H1 (cell line): Measurements from ENCODE around the gene HHAT. TPM values are rescaled to one million over a fixed set of nuclear protein-coding genes. Genes with fewer than 3 reads are reported as not detected.

Experiments
- CTCF ChIA-PET: fragments of 300-600 bp; sonication (Branson Sonifier 250); formaldehyde crosslinking; loops from one replicate; lab custom pipeline; 2021; ENCODE audit not compliant: partially characterized antibody; lab: Charles Lee
- POLR2A ChIA-PET: fragments of 300-600 bp; sonication (Branson Sonifier 250); formaldehyde crosslinking; loops from one replicate; lab custom pipeline; 2021; ENCODE audit warnings: inconsistent platforms; ENCODE audit not compliant: partially characterized antibody; lab: Charles Lee
- DNase-seq, 2 experiments: peaks; one replicate each; pipeline versions ENCODE4 v3.0.0 to v3.0.0-alpha.2; 2010 to 2022; ENCODE audit warnings: low spot score in 2 of 2, low read depth in 1 of 2, mixed read lengths in 1 of 2
- FAIRE-seq: peaks from 2 replicates; lab custom pipeline; 2011; peaks lifted over from hg19 to GRCh38; lab: Jason Lieb, UNC
- H2AFZ ChIP-seq: 2 replicates; pipeline ENCODE4 v1.8.1; 2012; ENCODE audit warnings: low read length, inconsistent platforms
- H2AK5ac ChIP-seq: 2 replicates; pipeline ENCODE4 v1.6.1; 2013; ENCODE audit warnings: low read depth, low read length
- H2BK120ac ChIP-seq: replicated peaks from 2 replicates; pipeline ENCODE3; 2013; ENCODE audit warnings: low read depth, low read length, inconsistent platforms
- H2BK12ac ChIP-seq: 2 replicates; pipeline ENCODE4 v1.6.1; 2013; ENCODE audit warnings: low read depth, low read length
- H2BK15ac ChIP-seq: 2 replicates; pipeline ENCODE4 v1.6.1; 2013; ENCODE audit warnings: low read length
- H2BK20ac ChIP-seq: 2 replicates; pipeline ENCODE4 v1.6.1; 2013; ENCODE audit warnings: low read length
- H2BK5ac ChIP-seq: 2 replicates; pipeline ENCODE4 v1.6.1; 2013; ENCODE audit warnings: low read depth, low read length
- H3K14ac ChIP-seq: 2 replicates; pipeline ENCODE4 v1.6.1; 2013; ENCODE audit warnings: inconsistent platforms; ENCODE audit not compliant: insufficient read length
- H3K18ac ChIP-seq: 2 replicates; pipeline ENCODE4 v1.6.1; 2013; ENCODE audit warnings: low read length; ENCODE audit errors: extremely low read depth
- H3K23ac ChIP-seq: 2 replicates; pipeline ENCODE4 v1.6.1; 2013; ENCODE audit warnings: inconsistent platforms; ENCODE audit not compliant: insufficient read length
- H3K23me2 ChIP-seq: 2 replicates; pipeline ENCODE4 v1.6.1; 2013; ENCODE audit warnings: low read depth, low read length
- H3K27ac ChIP-seq: 2 replicates; pipeline ENCODE4 v1.6.1; 2011; ENCODE audit warnings: low read depth, low read length, inconsistent platforms
- H3K27me3 ChIP-seq, 4 experiments: replicated peaks in 1 of 4; 1 replicate in 1 of 4; 2 replicates in 3 of 4; pipeline versions ENCODE4 v1.6.1 to v1.8.1; 2011 to 2013; ENCODE audit warnings: low read length in 3 of 4, mild to moderate bottlenecking in 3 of 4, inconsistent platforms in 2 of 4, mixed read lengths in 2 of 4, moderate library complexity in 1 of 4; ENCODE audit not compliant: control insufficient read depth in 3 of 4, insufficient read depth in 3 of 4; ENCODE audit errors: extremely low read depth in 1 of 4
- H3K36me3 ChIP-seq, 4 experiments: 2 replicates each; pipeline versions ENCODE4 v1.6.1 to v1.8.1; 2011 to 2013; ENCODE audit warnings: mild to moderate bottlenecking in 4 of 4, low read length in 3 of 4, moderate library complexity in 2 of 4, control low read depth in 1 of 4, inconsistent platforms in 1 of 4; ENCODE audit not compliant: insufficient read depth in 4 of 4, control insufficient read depth in 2 of 4
- H3K4ac ChIP-seq: replicated peaks from 2 replicates; pipeline ENCODE3; 2013; ENCODE audit warnings: low read length, low read depth, mixed read lengths, inconsistent platforms; ENCODE audit not compliant: insufficient read length
- H3K4me1 ChIP-seq, 4 experiments: replicated peaks in 1 of 4; 1 replicate in 1 of 4; 2 replicates in 3 of 4; pipeline versions ENCODE4 v1.6.1 to v1.8.1; 2011 to 2013; ENCODE audit warnings: low read length in 3 of 4, inconsistent platforms in 2 of 4, mixed read lengths in 1 of 4; ENCODE audit not compliant: insufficient read depth in 4 of 4, control insufficient read depth in 3 of 4
- H3K4me2 ChIP-seq, 2 experiments: 2 replicates each; pipeline versions ENCODE4 v1.6.1 to v1.8.1; 2011 to 2013; ENCODE audit warnings: low read depth in 2 of 2, low read length in 2 of 2, control low read depth in 1 of 2, inconsistent platforms in 1 of 2, mild to moderate bottlenecking in 1 of 2; ENCODE audit not compliant: insufficient read depth in 1 of 2
- H3K4me3 ChIP-seq, 4 experiments: fragments of 200-600, 300-600 bp in 1 of 4; sonication (generic), shearing (Covaris generic), sonication (Bioruptor Twin) in 1 of 4; 2 replicates each; pipeline versions ENCODE4 v1.5.1 to v1.8.1; 2011 to 2016; ENCODE audit warnings: low read length in 4 of 4, low read depth in 3 of 4, control low read depth in 2 of 4, inconsistent platforms in 2 of 4, mild to moderate bottlenecking in 2 of 4, mixed read lengths in 1 of 4, moderate library complexity in 1 of 4; ENCODE audit not compliant: insufficient read depth in 2 of 4; ENCODE audit errors: extremely low read depth in 1 of 4
- H3K56ac ChIP-seq: replicated peaks from 2 replicates; pipeline ENCODE3; 2013; ENCODE audit warnings: low read depth, mild to moderate bottlenecking, mixed read lengths, low read length, inconsistent platforms; ENCODE audit not compliant: insufficient read length
- H3K79me1 ChIP-seq: 2 replicates; pipeline ENCODE4 v1.6.1; 2013; ENCODE audit warnings: low read depth, low read length, control low read depth
- H3K79me2 ChIP-seq, 2 experiments: 2 replicates each; pipeline versions ENCODE4 v1.6.1 to v1.8.1; 2012 to 2013; ENCODE audit warnings: low read length in 2 of 2, mild to moderate bottlenecking in 2 of 2, inconsistent platforms in 1 of 2; ENCODE audit not compliant: insufficient read depth in 2 of 2, control insufficient read depth in 1 of 2
- H3K9ac ChIP-seq, 4 experiments: replicated peaks in 1 of 4; 1 replicate in 1 of 4; 2 replicates in 3 of 4; pipeline versions ENCODE4 v1.6.1 to v1.8.1; 2011 to 2013; ENCODE audit warnings: low read depth in 3 of 4, low read length in 3 of 4, control low read depth in 2 of 4, mild to moderate bottlenecking in 2 of 4, moderate library complexity in 2 of 4, inconsistent platforms in 1 of 4; ENCODE audit errors: extremely low read depth in 1 of 4
- H3K9me3 ChIP-seq, 2 experiments: 2 replicates each; pipeline versions ENCODE4 v1.6.1 to v1.8.1; 2012 to 2013; ENCODE audit warnings: mild to moderate bottlenecking in 2 of 2, moderate library complexity in 2 of 2, control low read depth in 1 of 2, inconsistent platforms in 1 of 2, low read depth in 1 of 2, low read length in 1 of 2, mixed read lengths in 1 of 2; ENCODE audit not compliant: insufficient read depth in 2 of 2
- H4K20me1 ChIP-seq, 2 experiments: replicated peaks in 1 of 2; 2 replicates each; pipeline versions ENCODE3 to v1.8.1; 2011 to 2013; ENCODE audit warnings: inconsistent platforms in 2 of 2, low read length in 2 of 2, mild to moderate bottlenecking in 1 of 2; ENCODE audit not compliant: insufficient read depth in 2 of 2, control insufficient read depth in 1 of 2
- H4K5ac ChIP-seq: 2 replicates; pipeline ENCODE4 v1.6.1; 2013; ENCODE audit warnings: low read length, low read depth, mixed read lengths, inconsistent platforms; ENCODE audit not compliant: insufficient read length
- H4K8ac ChIP-seq: 2 replicates; pipeline ENCODE4 v1.8.0; 2013; ENCODE audit warnings: mild to moderate bottlenecking, moderate library complexity, low read length, inconsistent platforms; ENCODE audit not compliant: insufficient read depth; ENCODE audit errors: extremely low read depth
- H4K91ac ChIP-seq: replicated peaks from 2 replicates; pipeline ENCODE3; 2013; ENCODE audit warnings: low read length, mixed read lengths, inconsistent platforms; ENCODE audit not compliant: insufficient read length
- HDAC2 ChIP-seq, 2 experiments: fragments of 300-600 bp in 1 of 2; sonication (generic) in 1 of 2; IDR thresholded peaks; 2 replicates each; pipeline ENCODE4 v1.6.1; 2011 to 2012; ENCODE audit warnings: low read depth in 2 of 2, low read length in 2 of 2, mild to moderate bottlenecking in 2 of 2, moderate library complexity in 2 of 2, borderline replicate concordance in 1 of 2, inconsistent platforms in 1 of 2
- KDM4A ChIP-seq: IDR thresholded peaks from one replicate; pipeline ENCODE4 v1.7.1; 2012; ENCODE audit warnings: low read depth, mild to moderate bottlenecking, moderate library complexity, low read length, inconsistent platforms; ENCODE audit not compliant: severe bottlenecking
- WGBS, 2 experiments: shearing (Covaris generic) in 1 of 2; methylation state at CpG; one replicate each; pipeline versions ENCODE4 v1.1.6 to v1.1.7; 2013 to 2015; ENCODE audit warnings: low lambda C conversion rate in 2 of 2, mixed read lengths in 2 of 2, inconsistent platforms in 1 of 2, low coverage in 1 of 2, missing lambda C conversion rate in 1 of 2; ENCODE audit not compliant: insufficient replicate concordance in 2 of 2, insufficient coverage in 1 of 2, insufficient read length in 1 of 2; ENCODE audit errors: extremely low coverage in 1 of 2, missing lambda C conversion rate in 1 of 2; 5-methylcytosine and 5-hydroxymethylcytosine counted together
- polyA plus RNA-seq, 7 experiments: library from polyadenylated mRNA; depleted of rRNA in 3 of 7; stranded (reverse) in 5 of 7; unstranded in 2 of 7; fragments of >200 nt in 5 of 7; fragments of 200-250 nt in 2 of 7; gene quantifications; 1 replicate in 5 of 7; 2 replicates in 1 of 7; 4 replicates in 1 of 7; pipeline versions ENCODE4 v1.2.1 to v1.2.3, GENCODE V29; 2011 to 2013; ENCODE audit warnings: missing spikeins in 2 of 7, mixed read lengths in 2 of 7
- total RNA-seq: library from RNA; stranded (reverse); fragmentation: NEBNext Ultra II Directional; extraction: Animal tissue kit (Norgen Biotek cat#: 25700); gene quantifications from 2 replicates; pipeline ENCODE4 v1.2.1, GENCODE V29; 2021

HHAT gene
- total and polyA plus RNA-seq, 2 of the 8 experiments (the other 6 are each of a cell fraction or from before 2014, with no cell fraction given) = 0.15 to 0.51 TPM

GRCh38 chr1:210441028-210441427 lies 112.3 kb downstream of the HHAT start:
- Histone ChIP-seq H3K4me1 (no peaks in the 10 kb centered on the region), H2BK5ac (no peak overlapping the region), H3K18ac (no peak overlapping the region; the same call in 1 of the 2 replicates), H3K23me2 (no peaks in the 10 kb centered on the region; the same call in 1 of the 2 replicates), H3K36me3 (no peaks in the 10 kb centered on the region), H3K56ac (no peak overlapping the region), H2BK120ac (no peak overlapping the region), H3K79me1 (no peaks in the 10 kb centered on the region), H3K14ac (no peak overlapping the region), H2BK20ac (no peak overlapping the region), H3K27ac (no peak overlapping the region; the same call in 1 of the 2 replicates), H4K91ac (no peak overlapping the region), H3K27me3 (no peaks in the 10 kb centered on the region), H3K23ac (no peak overlapping the region), H4K5ac (no peak overlapping the region), H3K79me2 (no peaks in the 10 kb centered on the region), H2BK12ac (0 out of 2 replicates have a peak overlapping the region, but pooled peaks have one; percentile 50), H3K9ac (no peak overlapping the region), H3K9me3 (no peaks in the 10 kb centered on the region), H3K4me3 (no peak overlapping the region), H2BK15ac (no peak overlapping the region), H4K20me1 (no peaks in the 10 kb centered on the region), H4K8ac (no peak overlapping the region), H3K4ac (no peak overlapping the region), H2AFZ (no peak overlapping the region), H2AK5ac (no peak overlapping the region), H3K4me2 (no peak overlapping the region)
- FAIRE-seq = no peak
- ChIA-PET CTCF (interaction anchor here (1.4 to 1.5 kb wide), 2 partner anchors 7 to 8 kb away, joined by 4 read pairs; no protein-coding TSS in a partner anchor), POLR2A (interaction anchor here (1.4 kb wide), 1 partner anchor 67 kb away, joined by 7 read pairs; no protein-coding TSS in a partner anchor)
- no peak for DNase-seq
- whole genome bisulfite sequencing, 2 experiments = 90% methylated on average over 1 of the region's 1 CpG; no CpG with 5 or more reads in 1 of the 2 experiments
- TF ChIP-seq HDAC2 (IDR thresholded peaks at IDR 0.05; ENCODE audit: borderline replicate concordance in 1 of 2, low read depth in 2 of 2, low read length in 2 of 2) (no peak), KDM4A (no peak)
